COLO668 (cell line): Measurements from ENCODE around the gene DTNBP1.

Experiments
- DNase-seq: peaks from one replicate; lab custom pipeline; 2025; ENCODE audit not compliant: unreplicated experiment; lab: John Stamatoyannopoulos, UW

DTNBP1 gene

DNA sequence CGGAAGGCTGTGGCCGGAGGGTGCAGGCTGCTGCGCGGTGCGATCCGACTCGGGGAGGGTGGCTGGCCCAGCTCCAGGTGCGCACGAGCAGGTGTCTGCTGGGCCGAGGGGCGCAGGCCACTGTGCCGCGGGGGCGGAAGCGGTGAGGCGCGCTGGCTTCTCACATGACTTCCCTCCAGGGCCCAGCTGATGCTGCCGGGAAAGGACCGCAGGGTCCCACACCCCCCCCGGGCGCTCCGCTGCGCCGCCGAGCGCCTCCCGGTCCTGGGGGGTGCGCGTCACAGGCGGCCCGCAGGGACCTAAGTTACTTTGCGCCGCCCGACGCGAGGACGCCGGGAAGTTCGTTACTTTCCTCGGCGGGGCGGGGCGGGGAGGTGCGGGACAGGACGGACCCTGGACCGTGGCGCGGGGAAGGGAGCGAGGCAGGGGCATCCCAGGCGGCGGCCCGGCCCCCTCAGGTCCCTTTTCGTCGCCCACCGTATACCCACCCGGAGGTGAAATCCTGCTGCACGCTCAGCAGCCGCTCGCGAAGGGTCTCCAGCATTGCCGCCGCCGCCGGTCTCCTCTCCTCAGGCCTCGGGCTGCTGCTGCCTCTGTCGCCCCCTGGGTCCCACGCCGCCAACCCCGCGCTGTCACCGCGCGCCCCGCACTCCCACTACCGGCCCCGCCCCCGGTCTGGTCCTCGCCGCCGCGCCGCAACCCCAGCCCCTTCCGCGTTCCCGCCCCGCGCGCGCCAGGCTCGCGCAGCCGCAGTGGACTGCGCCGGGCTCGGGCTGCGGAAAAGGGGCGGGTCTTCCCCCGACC is at the start of gene DTNBP1:
Gene DTNBP1, minus strand, starts transcription at position 703 of the 804 bp plus-strand sequence. Its CDS starts 159 bp downstream, at position 544.
- DNase-seq: peak; percentile 87

DNA sequence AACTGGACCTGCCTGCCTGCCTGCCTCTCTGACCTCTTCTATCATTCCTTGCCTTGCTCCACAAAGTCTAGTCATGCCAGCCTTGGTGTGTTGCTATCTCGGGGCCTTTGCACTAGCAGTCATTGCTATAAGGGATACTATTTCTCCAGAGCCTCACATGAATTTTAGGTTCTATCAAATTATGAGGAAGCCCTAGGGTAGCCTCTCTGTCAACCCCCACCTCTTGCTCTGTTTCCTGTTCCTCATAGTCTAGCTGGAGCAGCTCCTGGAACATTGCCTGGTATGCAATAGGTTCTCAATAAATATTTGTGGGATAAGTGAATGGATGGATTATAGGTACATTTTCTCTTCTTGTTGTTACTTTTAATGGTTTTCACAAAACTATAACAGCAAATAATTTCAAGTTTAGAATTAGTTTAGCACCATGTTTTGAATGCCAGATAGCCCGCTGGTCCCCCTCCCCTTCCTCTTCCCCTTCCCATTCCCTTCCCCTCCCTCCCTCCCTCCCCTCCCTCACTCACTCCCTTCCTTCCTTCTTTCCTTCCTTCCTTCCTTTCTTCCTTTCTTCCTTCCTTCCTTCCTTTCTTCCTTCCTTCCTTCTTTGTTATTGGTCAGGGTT is 46.9 kb upstream of the DTNBP1 start:
- DNase-seq: no peak

DNA sequence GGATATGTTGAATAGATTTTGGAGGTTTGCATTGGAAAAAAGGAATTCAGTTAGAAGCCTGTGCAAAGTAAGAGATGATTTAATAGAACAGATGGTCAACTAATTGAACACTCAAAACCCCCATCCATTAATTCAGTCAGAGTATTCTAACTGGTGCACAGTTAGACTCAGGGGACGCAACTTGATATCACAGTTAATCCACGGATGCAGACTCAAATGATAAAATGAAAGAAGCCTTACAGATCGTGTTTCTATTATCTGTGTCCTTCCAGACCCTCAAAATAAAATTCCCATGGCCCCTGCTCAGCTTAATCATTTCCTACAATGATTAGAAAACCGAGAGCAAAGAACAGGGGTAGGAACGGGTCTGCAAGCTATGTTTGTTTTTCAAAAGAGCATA is 45.4 kb upstream of the DTNBP1 start:
- DNase-seq: no peak

- DNase-seq: no peak
Measured at GRCh38 chr6:15705981-15706380, 43.2 kb upstream of the DTNBP1 start.

GRCh38 chr6:15698471-15698870 is 35.6 kb upstream of the DTNBP1 start:
- DNase-seq: no peak

GRCh38 chr6:15697895-15698294 is 35.1 kb upstream of the DTNBP1 start:
- no peak for DNase-seq

DNA sequence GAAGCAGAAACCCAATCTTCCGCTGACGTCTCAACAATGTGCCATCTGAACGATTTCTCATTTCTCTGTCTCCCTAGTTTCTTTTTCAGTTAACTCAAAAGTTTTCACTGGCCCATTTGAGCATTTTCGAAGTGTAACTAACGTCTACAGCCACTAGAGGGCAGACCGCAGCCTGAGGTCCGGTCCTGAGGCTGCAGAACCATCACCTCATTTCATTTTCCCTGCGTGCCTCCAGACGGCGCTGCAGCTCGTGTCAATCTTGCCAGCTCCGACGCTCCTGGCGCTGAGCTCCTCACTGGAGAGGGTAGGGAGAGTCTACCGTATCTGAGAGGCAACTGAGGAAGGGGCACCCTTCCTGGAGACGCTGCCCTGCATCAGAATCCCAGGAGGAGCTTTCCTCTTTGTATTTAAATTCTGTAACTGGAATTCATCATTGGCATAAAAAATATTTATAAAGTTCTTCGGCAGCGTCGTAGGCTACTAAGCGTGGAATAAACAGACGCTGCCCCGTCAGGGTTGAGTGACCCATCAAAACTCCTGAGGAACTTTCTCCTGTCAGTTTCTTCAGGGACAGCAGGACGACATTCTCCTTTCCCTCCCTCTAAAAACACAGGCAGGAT is 28.5 kb upstream of the DTNBP1 start:
- DNase-seq: peak; percentile 79

DNA sequence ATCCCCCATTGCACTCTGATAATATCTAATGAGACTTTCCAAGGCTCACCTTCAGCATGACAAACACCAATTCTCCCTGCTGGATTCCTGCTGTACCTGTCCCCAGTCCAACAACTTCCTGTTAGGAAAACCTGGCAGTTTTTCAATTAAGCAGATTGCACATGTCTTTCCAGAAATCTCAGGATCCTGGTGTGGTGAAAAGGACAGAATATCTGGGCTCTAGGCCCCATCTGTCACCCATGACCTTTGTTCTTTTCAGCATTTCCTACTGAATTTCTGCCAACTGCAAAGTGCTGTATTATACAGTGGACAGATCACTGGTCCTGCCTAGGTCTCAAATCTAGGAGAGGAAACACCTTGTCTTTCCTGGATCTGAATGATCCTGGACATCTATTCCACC is 27.7 kb upstream of the DTNBP1 start:
- DNase-seq: no peak

DNA sequence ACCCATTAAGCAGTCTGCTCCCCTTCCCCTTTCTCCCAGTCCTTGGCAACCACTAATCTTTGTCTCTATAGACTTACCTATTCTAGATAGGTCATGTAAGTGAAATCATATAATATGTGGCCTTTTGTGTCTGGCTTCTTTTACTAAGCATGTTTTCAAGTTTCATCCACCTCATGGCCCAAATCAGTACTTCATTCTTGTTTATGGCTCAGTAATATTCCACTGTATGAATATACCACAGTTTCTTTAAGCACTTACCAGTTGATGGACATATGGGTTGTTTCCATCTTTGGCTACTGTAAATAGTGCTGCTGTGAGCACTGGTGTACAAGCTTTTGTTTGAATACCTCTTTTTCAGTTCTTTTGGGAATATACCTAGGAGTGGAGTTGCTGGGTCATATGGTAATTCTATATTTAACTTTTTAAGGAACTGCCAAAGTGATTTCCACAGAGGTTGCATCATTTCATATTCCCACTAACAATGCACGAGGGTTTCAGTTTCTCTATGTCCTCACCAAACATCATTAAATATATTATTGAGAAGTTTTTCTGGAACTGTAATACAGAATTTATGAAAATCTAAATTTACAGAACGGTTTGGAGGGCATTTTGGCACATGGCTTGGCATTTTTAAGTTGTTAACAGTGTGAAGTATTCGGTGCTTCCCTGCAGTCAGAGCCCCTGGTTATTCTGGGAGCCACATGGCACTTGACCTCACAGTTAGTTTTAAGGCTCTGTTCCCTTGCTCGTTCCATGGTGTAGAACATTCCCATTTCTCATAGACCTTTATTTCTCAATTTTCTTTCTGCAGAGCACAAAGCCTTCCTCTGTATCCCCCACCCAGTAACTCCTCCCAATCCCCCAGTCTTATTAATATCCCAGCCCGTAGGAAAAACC is 27.0 kb upstream of the DTNBP1 start:
- DNase-seq: no peak

GRCh38 chr6:15685619-15686018 is 22.8 kb upstream of the DTNBP1 start:
- DNase-seq: no peak

DNA sequence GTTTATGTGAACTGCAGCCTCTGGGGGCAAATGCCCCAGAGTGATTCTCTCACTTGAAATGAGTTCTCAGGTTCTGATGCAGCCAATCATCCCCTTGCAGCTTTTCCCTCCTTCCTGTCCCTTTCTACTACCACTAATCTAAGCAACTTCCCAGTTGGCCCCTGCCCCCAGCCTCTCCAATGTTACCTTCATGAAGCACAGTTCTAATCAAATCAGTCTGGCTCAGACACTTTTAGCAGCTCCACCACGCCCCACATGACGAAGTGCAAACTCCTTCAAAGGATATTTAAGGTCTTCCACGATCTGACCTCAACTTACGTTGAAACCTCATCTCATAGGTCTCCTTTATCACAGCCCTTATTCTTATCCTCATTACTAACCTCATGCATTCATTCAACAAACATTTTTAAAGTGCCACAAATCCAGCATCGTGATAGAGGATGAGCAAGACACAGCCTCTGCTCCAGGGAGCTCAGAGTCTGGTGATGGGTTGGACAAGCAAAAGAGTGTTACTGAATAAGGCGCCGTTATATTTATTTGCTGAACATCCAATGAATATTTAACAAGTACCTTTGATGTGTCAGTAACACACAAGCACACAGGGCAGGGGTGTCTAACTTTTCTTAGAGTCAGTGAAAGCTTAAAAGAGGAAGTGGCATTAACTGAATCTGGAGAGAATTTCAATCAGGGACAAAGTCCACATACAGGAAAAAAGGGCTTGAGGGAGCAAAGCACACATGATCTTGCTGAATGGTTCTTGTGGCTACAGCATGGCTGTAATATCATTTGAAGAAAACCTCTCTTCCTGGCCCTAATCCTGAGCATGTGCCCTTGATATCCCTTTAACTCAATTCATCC is 20.4 kb upstream of the DTNBP1 start:
- no peak for DNase-seq

DNA sequence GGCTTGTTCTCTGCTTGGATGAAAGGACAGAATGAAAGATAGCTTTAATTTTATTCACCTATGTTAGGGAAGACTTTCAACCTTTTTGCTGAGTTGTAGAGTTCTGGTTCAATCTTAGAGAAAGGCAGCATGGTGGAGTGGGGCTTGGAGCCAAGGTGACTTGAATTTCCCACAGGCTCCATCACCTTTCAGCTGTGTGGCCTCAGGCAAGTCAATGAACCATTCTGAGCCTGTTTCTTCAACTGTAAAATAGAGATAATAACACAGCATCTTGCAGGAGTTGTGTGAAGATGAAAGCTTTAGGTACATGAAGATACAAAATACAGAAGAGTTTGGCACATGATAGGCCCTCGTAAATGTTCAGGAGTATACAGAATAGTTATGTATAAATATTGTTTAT is 19.1 kb upstream of the DTNBP1 start:
- no peak for DNase-seq

GRCh38 chr6:15678514-15678913 is 15.7 kb upstream of the DTNBP1 start:
- DNase-seq: no peak

DNA sequence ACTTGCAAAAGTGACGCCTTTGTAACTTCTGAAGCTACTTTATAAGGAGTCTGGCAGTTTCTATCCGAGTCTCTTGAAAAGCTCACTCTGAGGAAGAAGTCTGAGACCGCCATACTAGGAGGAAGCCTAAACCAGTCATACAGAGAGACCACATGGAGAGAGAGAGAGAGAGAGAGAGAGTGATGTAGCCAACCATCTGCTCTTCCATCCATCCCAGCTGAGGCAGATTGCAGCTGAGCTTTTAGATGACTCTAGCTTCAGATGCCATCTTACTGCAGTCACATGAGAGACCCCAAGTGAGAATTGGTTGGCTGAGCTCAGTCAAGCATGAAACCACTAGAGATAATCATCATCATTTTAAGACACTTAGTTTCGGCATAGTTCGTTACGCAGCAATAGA is 15.0 kb upstream of the DTNBP1 start:
- DNase-seq: no peak

DNA sequence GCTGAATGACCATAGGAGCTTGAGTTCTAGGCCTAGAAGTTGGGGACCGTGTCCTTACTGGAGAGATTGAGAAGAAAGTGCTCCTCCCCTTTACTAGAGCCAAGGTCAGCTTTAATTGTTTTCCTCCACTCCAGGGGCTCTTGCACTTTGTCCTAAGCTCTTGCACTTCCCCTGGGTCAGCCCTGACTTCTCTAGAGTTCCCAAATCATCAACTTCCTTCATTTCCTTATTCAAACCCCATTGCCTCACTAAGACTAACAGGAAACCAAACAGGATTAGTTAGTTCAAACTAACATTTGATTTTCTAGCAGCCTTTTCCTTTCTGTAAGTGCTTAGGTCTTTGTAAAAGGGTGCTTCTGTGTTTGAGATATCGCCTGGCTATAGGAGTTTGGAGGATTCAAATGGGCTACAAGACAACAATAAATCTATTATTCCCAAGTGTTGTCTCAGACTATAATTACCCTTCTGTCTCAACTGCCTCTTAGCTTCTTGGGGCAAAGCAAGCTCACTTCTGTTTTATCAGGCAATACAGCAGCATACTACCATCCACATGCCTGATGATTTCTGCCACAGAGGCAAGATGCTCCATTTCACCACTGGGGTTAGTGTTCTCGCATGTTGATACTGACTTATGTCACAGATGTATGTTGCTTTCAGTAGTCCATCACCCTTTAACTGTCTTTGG is 12.8 kb upstream of the DTNBP1 start:
- DNase-seq: no peak

DNA sequence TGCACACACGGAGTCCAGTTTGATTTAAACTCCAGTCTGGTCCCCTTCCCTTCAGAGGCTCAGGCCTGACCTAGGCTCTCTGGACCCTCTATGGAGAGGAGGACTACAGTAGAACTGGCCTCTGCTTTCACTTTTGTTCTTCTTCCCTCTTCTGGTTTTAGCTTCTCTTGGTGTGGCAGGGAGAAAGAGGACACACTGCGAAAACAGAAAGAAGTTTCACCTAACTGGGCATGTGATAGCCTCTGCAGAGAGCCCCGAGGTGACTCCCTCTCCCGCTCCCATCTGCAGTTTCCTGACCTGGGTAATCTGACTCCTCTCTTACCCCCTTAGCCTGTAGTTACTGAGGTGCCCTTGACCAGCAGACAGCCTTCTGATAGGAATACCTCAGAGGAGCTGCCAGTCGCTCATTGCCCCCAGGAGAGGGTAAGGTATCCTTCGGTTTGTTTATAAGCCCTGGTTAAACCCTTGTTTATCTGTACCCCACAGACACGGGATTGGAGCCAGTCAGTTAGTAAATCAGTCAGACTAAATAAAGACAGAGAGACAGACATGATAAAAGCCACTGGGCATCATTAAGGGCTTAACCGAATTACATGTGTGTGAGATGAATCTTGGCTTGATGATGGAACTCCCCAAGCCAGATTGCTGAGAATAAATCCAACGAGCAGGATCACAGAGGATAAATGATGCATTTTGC is 12.0 kb upstream of the DTNBP1 start:
- DNase-seq: no peak

DNA sequence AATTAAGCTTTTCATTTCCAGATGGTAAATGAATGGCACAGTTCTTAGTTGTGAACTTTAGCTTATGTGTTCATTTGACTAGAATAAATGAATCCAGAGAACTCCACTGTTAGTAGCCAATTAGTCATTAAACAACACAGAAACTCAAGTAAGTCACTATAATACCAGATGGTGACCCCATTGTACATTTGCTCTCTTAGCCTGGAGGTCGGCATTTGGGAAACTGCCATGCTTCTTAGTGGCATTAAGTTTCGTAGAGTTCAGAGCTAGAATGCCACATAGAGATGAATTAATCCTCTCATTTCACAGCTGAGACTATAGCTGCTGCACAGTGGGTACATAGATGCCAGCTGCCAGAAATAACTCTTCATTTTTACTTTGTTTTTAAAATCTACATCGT is 10.8 kb upstream of the DTNBP1 start:
- no peak for DNase-seq

DNA sequence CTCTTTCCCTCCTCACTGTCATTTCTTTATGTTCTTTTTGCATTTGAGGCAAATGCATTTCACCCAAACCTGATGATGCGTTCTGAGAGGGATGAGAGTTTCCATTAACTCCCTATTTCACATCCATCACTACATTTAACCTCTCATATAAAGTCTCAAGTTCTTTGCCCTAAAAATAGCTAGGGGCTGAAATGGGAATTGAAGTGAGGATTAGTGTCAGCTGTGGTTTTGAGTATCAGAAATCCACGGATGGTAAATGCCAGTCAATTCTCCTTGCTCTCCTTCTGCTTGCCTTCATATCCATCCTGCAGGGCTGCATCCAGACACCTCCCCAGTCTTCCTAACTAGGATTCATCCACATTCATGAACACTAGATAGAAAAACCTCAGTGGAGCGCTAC is 10.0 kb upstream of the DTNBP1 start:
- DNase-seq: no peak

GRCh38 chr6:15672291-15672690 is 9.5 kb upstream of the DTNBP1 start:
- DNase-seq: no peak
